ENCODE measurements around the gene SNX25.
A peak's percentile ranks its signal among the peaks of the same experiment; 100 is the strongest.

Gene SNX25

GRCh38 chr4:185383451-185383850 lies 174.1 kb downstream of the SNX25 start:
- DNase-seq = no peak

GRCh38 chr4:185384061-185384460 lies 174.7 kb downstream of the SNX25 start:
- no peak for DNase-seq

GRCh38 chr4:185384930-185385331 lies 175.5 kb downstream of the SNX25 start:
- no peak for DNase-seq

- no peak for DNase-seq
These were observed 178.6 kb downstream of the SNX25 start for GRCh38 chr4:185387957-185388356.

DNA sequence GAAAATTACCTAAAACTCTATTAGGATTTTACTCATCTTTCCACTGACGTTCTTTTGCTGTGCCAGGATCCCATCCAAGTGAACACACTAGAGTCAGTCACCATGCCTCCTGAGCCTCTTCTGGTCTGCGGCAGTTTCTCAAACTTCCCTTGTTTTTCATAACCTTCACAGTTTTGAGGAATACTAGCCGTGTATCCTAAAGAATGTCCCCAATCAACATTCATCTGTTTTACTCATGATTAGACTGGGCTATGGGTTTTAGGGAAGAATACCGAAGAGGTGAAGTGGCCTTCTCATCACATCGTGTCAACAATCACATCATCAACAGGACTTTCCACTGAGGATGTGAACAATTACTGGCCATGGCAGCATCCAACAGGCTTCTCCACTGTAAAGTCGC lies 181.5 kb downstream of the SNX25 start:
- no peak for DNase-seq

- DNase-seq = no peak
These were observed 182.8 kb downstream of the SNX25 start for GRCh38 chr4:185392156-185392555.

- DNase-seq = peak in 2 of 3 donors; percentile 23 to 24
These were observed 185.3 kb downstream of the SNX25 start for GRCh38 chr4:185394568-185395237.

DNA sequence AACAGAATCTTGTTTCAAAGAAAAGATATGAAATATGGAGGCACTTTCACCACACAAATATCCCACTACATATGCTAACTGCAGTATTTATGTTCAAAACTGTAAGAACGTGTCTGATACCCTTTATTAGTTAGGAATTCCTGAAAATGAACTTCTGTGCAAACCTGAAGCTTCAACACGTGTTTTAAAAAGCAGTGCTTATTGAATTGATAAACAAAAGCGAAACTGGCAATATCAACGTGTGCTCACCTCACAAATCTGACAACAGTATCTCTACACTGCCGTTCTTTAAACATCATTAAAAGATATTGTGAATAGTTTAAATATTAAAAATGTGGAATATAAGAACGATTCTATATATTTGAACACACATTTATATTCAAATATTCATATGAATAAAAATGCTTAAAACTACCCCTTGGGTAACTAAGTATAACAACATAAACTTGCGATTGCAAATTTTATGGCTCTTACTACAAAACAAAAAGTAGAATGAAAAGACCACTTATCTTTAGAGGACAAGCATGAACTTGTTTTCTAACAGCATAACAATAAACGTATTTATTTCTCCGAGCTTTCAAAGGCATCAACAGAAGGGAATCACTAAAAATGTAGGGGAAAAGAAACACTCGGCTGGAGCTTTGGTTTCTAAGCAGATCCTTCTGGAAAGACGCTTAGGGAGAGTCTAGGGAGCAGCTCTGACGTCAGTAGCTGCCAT lies 186.0 kb downstream of the SNX25 start, which contains the start of gene LRP2BP:
Gene LRP2BP, minus strand, starts transcription at position 687 of the 718 bp plus-strand sequence. CDS start 17,738 bp downstream, outside the sequence.
- DNase-seq = peak in 2 of 3 donors; percentile 13 to 31

DNA sequence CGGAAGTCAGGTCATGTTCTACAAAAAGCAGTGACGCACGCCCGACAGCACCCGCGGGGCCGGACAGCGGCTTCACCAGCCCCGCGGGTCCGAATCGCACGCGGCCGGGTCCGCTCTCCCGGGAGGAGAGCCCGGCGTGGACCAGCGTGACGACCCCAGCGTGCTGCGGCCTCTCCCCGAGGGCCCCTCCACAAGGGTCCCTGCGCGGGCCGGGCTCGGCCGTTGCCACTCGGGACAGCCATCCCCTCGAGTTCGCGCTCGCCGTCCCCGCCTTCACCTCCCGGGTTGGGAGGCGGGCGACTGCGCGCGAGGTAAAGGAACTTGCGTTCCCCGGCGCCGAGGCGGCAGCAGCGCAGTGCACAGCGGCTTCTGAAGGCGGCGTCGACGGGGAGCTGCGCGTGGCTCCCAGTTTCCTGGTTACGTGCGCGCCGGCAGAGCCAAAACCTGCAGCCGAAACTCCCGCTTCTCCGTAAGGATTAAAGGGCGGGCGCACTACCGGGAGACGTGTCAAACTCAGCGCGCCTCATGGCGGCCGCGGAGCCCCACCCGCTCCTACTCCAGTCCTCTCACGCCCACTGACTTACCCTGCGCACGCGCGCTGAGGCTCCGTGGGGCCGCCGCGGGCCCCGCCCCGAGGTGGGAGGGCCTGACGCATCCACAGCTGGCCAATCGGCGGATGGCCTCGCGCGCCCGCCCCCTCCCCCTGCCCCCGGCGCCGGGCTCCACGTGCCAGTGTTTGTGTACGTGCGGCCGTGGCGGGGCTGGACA lies 186.7 kb downstream of the SNX25 start:
- peak; percentile 98 to 99 (median 98) for DNase-seq

DNA sequence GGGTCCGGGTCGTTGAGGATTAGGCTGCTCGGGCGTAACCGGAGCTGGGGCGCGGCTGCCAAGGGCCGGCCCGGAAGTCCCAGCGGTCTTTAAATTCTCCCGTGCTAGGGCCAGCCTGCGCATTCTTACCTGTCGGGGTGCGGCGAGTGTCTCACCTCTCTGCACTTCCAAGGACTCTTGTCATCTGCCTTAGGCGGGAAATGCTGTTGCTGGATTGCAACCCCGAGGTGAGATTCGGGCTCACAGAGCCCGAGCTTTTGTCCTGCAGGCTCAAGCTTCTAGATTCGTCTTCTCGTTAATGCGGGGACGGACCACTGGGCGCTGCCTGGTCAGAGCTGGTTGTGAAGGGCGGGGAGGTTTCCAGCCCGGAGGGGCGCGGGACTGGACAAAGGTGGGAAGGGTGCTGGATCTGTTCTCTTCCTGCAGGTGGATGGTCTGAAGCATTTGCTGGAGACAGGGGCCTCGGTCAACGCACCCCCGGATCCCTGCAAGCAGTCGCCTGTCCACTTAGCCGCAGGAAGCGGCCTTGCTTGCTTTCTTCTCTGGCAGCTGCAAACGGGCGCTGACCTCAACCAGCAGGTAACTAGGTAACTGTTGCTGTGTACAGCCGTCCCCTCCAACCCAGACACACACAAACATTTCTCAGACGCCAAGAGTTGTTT lies 187.5 kb downstream of the SNX25 start, which contains the start of gene ANKRD37:
Gene ANKRD37, plus strand, starts transcription at position 118 of the 662 bp plus-strand sequence. Its CDS starts 83 bp downstream, at position 201.
- DNase-seq = peak in 1 of 3 donors; percentile 13

GRCh38 chr4:185398618-185399017 lies 189.2 kb downstream of the SNX25 start:
- DNase-seq = peak; percentile 10 to 79 (median 72)

- no peak for DNase-seq
These were observed 190.1 kb downstream of the SNX25 start for GRCh38 chr4:185399466-185399865.

DNA sequence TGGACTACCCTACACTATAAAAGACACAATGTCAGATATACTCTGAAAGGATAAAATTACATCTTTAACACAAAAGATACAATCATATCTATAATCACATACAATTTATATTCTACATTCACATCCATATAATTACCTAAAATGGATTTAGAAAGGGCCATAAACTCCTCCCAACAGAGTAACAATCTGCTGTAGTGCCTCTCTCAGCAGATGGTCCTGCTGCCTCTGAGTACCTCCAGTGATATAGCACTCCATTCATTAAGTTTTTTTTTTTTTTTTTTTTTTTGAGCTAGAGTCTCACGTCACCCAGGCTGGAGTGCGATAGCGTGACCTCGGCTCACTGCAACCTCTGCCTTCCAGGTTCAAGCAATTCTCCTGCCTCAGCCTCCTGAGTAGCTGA lies 194.6 kb downstream of the SNX25 start:
- no peak for DNase-seq

DNA sequence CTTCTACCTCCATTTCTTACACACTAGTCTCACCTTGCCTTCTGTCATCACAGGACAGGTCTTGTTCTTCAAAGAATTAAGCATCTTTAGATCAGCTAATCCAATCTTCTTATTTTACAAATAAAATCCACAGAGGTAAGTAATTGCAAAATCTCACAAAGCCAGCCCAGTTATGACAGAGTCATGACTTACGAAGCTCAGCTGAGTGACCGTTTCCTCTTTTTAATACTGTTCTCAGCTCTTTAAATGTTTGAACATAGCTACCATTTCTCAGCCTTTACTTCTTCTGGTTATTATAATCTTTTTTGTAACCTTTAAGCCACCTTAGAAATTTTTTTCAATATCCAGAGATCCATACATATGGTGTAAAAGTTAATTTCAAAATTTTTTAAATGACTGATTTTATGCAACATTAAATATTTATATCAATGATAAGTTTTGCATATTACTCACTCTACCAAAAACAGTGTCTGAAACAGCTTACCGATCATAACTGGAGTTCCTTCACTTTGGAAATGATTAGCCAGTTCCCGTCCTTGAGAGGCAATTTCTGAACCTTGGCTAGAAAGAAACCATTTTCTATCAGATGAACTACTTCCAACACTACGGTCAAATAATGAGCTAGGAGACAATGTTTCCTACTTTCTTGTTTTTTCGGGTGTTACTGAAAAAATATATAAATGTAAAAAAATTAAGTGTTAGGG lies 196.1 kb downstream of the SNX25 start:
- peak; percentile 62 to 81 (median 81) for DNase-seq

DNA sequence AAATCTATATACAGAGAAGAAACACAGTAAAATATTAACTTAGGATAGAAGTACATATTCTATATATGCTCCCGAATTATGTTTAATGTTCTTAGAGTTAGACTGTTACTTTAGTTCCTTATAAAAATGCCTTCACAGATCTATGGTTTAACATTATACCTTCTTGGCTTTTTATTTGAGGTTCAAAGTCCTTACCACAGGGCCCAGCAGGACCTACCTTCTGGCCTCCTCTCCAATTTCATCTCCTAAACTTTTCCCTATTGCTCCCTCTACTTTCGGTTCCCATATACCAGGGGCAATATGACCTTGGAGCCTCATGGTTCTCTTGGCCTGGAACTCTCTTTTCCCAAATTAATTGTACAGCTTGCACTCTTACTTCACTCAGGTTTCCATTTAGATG lies 199.0 kb downstream of the SNX25 start:
- DNase-seq = no peak

GRCh38 chr4:185411849-185412248 lies 202.5 kb downstream of the SNX25 start:
- DNase-seq = peak; percentile 52 to 78 (median 71)

GRCh38 chr4:185412412-185412811 lies 203.0 kb downstream of the SNX25 start:
- DNase-seq = peak in 1 of 3 donors; percentile 0

Data from suppressor macrophage treated with lipopolysaccharide for 1 hour (primary cell).